HEK293 (cell line): ENCODE data around the gene SNRNP70.

ENCODE experiments used
- EGR2 ChIP-seq: fragments of 450-650 bp; formaldehyde crosslinking; IDR thresholded peaks from 2 replicates; pipeline ENCODE4 v1.5.1; 2016; ENCODE audit warnings: low read depth, missing biosample characterization, missing genetic modification characterization
- GLI4 ChIP-seq: fragments of 450-650 bp; formaldehyde crosslinking; IDR thresholded peaks from 2 replicates; pipeline ENCODE4 v1.5.1; 2016; ENCODE audit warnings: missing biosample characterization, missing genetic modification characterization
- IKZF3 ChIP-seq: fragments of 450-650 bp; IDR thresholded peaks from 2 replicates; pipeline ENCODE4 v1.5.0; 2018; ENCODE audit warnings: missing biosample characterization, mild to moderate bottlenecking, missing genetic modification characterization, moderate library complexity
- KLF1 ChIP-seq: fragments of 450-650 bp; formaldehyde crosslinking; IDR thresholded peaks from 2 replicates; pipeline ENCODE4 v1.5.1; 2016; ENCODE audit warnings: missing biosample characterization, missing genetic modification characterization
- KLF10 ChIP-seq: fragments of 450-650 bp; IDR thresholded peaks from 2 replicates; pipeline ENCODE4 v1.5.1; 2018; ENCODE audit warnings: missing biosample characterization, mild to moderate bottlenecking, missing genetic modification characterization
- KLF9 ChIP-seq: fragments of 450-650 bp; formaldehyde crosslinking; IDR thresholded peaks from 2 replicates; pipeline ENCODE4 v1.5.1; 2016; ENCODE audit warnings: missing biosample characterization, missing genetic modification characterization, low read depth
- PRDM1 ChIP-seq: fragments of 450-650 bp; formaldehyde crosslinking; IDR thresholded peaks from 2 replicates; pipeline ENCODE4; 2016; ENCODE audit warnings: missing biosample characterization, missing genetic modification characterization
- SCRT1 ChIP-seq: fragments of 450-650 bp; formaldehyde crosslinking; IDR thresholded peaks from 2 replicates; pipeline ENCODE4 v1.5.1; 2016; ENCODE audit warnings: missing biosample characterization, missing genetic modification characterization, borderline replicate concordance
- SCRT2 ChIP-seq: fragments of 450-650 bp; formaldehyde crosslinking; IDR thresholded peaks from 2 replicates; pipeline ENCODE4 v1.5.1; 2016; ENCODE audit warnings: missing biosample characterization, missing genetic modification characterization
- YY1 ChIP-seq: fragments of 450-650 bp; formaldehyde crosslinking; IDR thresholded peaks from 2 replicates; pipeline ENCODE4 v1.5.1; 2018; ENCODE audit warnings: missing biosample characterization, missing genetic modification characterization
- ZBTB17 ChIP-seq: fragments of 450-650 bp; formaldehyde crosslinking; IDR thresholded peaks from 2 replicates; pipeline ENCODE4 v1.5.1; 2016; ENCODE audit warnings: missing biosample characterization, missing genetic modification characterization
- ZBTB21 ChIP-seq: fragments of 450-650 bp; formaldehyde crosslinking; IDR thresholded peaks from 2 replicates; pipeline ENCODE4 v1.5.1; 2017; ENCODE audit warnings: missing biosample characterization, missing genetic modification characterization
- ZBTB48 ChIP-seq: fragments of 450-650 bp; formaldehyde crosslinking; IDR thresholded peaks from 2 replicates; pipeline ENCODE4 v1.5.1; 2016; ENCODE audit warnings: missing biosample characterization, missing genetic modification characterization
- ZNF174 ChIP-seq: fragments of 450-650 bp; formaldehyde crosslinking; IDR thresholded peaks from 2 replicates; pipeline ENCODE4 v1.5.0; 2017; ENCODE audit warnings: missing biosample characterization, mild to moderate bottlenecking, missing genetic modification characterization
- ZNF335 ChIP-seq: fragments of 450-650 bp; formaldehyde crosslinking; conservative IDR thresholded peaks from 2 replicates; pipeline ENCODE4 v1.5.1; 2016; ENCODE audit warnings: missing biosample characterization, missing genetic modification characterization
- ZNF391 ChIP-seq: fragments of 450-650 bp; formaldehyde crosslinking; IDR thresholded peaks from 2 replicates; pipeline ENCODE4 v1.5.1; 2016; ENCODE audit warnings: low read depth, missing biosample characterization, missing genetic modification characterization, borderline replicate concordance
- ZNF433 ChIP-seq: fragments of 450-650 bp; formaldehyde crosslinking; IDR thresholded peaks from 2 replicates; pipeline ENCODE4 v1.5.1; 2016; ENCODE audit warnings: missing biosample characterization, missing genetic modification characterization, low read depth
- ZNF561 ChIP-seq: fragments of 450-650 bp; IDR thresholded peaks from 2 replicates; pipeline ENCODE4 v1.5.1; 2018; ENCODE audit warnings: missing biosample characterization, missing genetic modification characterization, borderline replicate concordance
- ZNF785 ChIP-seq: fragments of 450-650 bp; formaldehyde crosslinking; IDR thresholded peaks from 2 replicates; pipeline ENCODE4 v1.5.1; 2016; ENCODE audit warnings: missing biosample characterization, missing genetic modification characterization
- ZNF830 ChIP-seq: fragments of 450-650 bp; IDR thresholded peaks from 2 replicates; pipeline ENCODE4 v1.5.0; 2018; ENCODE audit warnings: missing biosample characterization, missing genetic modification characterization, low read depth, mild to moderate bottlenecking, moderate library complexity
- TF ChIP-seq, protein P1 (sequence below): fragments of 450-650 bp; formaldehyde crosslinking; IDR thresholded peaks from 2 replicates; pipeline ENCODE4 v1.5.1; 2016; ENCODE audit warnings: missing biosample characterization, missing genetic modification characterization
- TF ChIP-seq, protein P2 (sequence below): fragments of 450-650 bp; formaldehyde crosslinking; IDR thresholded peaks from 2 replicates; pipeline ENCODE4 v1.5.1; 2017; ENCODE audit warnings: missing biosample characterization, missing genetic modification characterization
- TF ChIP-seq, protein P3 (sequence below): sonication (generic); formaldehyde crosslinking; IDR thresholded peaks from 2 replicates; pipeline ENCODE4 v1.8.1; 2022; ENCODE audit warnings: mild to moderate bottlenecking, moderate library complexity, missing genetic modification reagents
- TF ChIP-seq, protein P4 (sequence below): fragments of 450-650 bp; formaldehyde crosslinking; IDR thresholded peaks from 2 replicates; pipeline ENCODE4 v1.5.1; 2016; ENCODE audit warnings: missing biosample characterization, missing genetic modification characterization
- TF ChIP-seq, protein P5 (sequence below): fragments of 450-650 bp; formaldehyde crosslinking; optimal IDR thresholded peaks from 2 replicates; pipeline ENCODE3; 2016; ENCODE audit warnings: missing biosample characterization, mild to moderate bottlenecking, missing genetic modification characterization
- TF ChIP-seq, protein P6 (sequence below): fragments of 450-650 bp; formaldehyde crosslinking; IDR thresholded peaks from 2 replicates; pipeline ENCODE4 v1.5.1; 2016; ENCODE audit warnings: missing biosample characterization, missing genetic modification characterization

Gene SNRNP70

DNA sequence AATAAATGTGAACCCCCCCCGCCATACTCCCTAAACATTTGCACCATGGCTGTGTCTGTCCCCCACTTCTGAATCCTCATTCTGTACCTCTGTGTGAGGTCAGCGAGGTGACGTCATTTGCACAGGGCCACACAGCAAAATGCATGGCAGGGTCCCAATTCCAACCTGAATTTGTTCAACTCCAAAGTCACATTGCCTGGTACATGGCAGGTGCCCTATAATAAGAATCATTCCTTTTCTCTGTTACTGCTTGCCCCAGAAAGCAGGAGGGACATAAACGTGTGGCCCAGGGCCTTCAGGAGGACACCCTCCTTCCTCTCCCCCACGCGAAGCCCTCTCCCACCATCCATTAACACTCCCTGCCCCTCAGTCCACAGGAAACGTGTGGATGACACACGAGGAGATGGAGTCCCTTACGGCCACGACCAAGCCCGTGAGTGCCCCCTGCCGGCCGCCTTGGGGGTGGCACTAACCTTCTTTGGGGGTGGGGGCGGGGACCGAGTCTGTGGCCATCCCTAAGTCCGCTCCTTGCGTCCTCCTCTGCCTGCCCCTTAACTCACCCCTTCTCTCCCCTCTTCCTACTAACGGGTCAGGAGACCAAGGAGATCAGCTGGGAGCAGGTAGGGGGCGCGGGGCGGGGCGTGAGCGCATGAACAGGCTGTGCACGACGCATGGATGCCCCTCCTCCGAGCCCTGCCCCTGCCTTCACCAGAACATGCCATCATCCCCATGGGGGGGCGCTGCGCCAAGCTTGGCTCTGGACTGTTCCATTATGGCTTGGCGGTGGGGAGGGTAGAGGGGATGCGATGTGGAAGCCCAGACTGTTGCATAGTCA lies 60.5 kb downstream of the SNRNP70 start (continued):
- TF ChIP-seq KLF1 (tag by site-specific recombination): peak; percentile 65
- TF ChIP-seq, protein P1, sequence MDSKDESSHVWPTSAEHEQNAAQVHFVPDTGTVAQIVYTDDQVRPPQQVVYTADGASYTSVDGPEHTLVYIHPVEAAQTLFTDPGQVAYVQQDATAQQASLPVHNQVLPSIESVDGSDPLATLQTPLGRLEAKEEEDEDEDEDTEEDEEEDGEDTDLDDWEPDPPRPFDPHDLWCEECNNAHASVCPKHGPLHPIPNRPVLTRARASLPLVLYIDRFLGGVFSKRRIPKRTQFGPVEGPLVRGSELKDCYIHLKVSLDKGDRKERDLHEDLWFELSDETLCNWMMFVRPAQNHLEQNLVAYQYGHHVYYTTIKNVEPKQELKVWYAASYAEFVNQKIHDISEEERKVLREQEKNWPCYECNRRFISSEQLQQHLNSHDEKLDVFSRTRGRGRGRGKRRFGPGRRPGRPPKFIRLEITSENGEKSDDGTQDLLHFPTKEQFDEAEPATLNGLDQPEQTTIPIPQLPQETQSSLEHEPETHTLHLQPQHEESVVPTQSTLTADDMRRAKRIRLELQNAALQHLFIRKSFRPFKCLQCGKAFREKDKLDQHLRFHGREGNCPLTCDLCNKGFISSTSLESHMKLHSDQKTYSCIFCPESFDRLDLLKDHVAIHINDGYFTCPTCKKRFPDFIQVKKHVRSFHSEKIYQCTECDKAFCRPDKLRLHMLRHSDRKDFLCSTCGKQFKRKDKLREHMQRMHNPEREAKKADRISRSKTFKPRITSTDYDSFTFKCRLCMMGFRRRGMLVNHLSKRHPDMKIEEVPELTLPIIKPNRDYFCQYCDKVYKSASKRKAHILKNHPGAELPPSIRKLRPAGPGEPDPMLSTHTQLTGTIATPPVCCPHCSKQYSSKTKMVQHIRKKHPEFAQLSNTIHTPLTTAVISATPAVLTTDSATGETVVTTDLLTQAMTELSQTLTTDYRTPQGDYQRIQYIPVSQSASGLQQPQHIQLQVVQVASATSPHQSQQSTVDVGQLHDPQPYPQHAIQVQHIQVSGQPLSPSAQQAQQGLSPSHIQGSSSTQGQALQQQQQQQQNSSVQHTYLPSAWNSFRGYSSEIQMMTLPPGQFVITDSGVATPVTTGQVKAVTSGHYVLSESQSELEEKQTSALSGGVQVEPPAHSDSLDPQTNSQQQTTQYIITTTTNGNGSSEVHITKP (tag by site-specific recombination): peak; percentile 99
- TF ChIP-seq ZNF830: no peak
- TF ChIP-seq, protein P2, sequence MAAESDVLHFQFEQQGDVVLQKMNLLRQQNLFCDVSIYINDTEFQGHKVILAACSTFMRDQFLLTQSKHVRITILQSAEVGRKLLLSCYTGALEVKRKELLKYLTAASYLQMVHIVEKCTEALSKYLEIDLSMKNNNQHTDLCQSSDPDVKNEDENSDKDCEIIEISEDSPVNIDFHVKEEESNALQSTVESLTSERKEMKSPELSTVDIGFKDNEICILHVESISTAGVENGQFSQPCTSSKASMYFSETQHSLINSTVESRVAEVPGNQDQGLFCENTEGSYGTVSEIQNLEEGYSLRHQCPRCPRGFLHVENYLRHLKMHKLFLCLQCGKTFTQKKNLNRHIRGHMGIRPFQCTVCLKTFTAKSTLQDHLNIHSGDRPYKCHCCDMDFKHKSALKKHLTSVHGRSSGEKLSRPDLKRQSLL (tag by site-specific recombination): peak; percentile 52; the same call in 1 of the 2 replicates
- peak; percentile 25; the same call in 1 of the 2 replicates for TF ChIP-seq EGR2 (tag by site-specific recombination)
- TF ChIP-seq, protein P3, sequence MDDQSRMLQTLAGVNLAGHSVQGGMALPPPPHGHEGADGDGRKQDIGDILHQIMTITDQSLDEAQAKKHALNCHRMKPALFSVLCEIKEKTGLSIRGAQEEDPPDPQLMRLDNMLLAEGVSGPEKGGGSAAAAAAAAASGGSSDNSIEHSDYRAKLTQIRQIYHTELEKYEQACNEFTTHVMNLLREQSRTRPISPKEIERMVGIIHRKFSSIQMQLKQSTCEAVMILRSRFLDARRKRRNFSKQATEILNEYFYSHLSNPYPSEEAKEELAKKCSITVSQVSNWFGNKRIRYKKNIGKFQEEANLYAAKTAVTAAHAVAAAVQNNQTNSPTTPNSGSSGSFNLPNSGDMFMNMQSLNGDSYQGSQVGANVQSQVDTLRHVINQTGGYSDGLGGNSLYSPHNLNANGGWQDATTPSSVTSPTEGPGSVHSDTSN: no peak
- no peak for TF ChIP-seq GLI4 (tag by site-specific recombination)
- TF ChIP-seq YY1: no peak; the same call in 1 of the 2 replicates
- peak; percentile 86; the same call in 1 of the 2 replicates for TF ChIP-seq SCRT1 (tag by site-specific recombination)
- TF ChIP-seq SCRT2 (tag by site-specific recombination): peak; percentile 86
- TF ChIP-seq ZNF561 (tag by site-specific recombination): no peak
- TF ChIP-seq ZNF335 (tag by site-specific recombination): peak; percentile 64
- TF ChIP-seq, protein P4, sequence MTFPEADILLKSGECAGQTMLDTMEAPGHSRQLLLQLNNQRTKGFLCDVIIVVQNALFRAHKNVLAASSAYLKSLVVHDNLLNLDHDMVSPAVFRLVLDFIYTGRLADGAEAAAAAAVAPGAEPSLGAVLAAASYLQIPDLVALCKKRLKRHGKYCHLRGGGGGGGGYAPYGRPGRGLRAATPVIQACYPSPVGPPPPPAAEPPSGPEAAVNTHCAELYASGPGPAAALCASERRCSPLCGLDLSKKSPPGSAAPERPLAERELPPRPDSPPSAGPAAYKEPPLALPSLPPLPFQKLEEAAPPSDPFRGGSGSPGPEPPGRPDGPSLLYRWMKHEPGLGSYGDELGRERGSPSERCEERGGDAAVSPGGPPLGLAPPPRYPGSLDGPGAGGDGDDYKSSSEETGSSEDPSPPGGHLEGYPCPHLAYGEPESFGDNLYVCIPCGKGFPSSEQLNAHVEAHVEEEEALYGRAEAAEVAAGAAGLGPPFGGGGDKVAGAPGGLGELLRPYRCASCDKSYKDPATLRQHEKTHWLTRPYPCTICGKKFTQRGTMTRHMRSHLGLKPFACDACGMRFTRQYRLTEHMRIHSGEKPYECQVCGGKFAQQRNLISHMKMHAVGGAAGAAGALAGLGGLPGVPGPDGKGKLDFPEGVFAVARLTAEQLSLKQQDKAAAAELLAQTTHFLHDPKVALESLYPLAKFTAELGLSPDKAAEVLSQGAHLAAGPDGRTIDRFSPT (tag by site-specific recombination): 0 out of 2 replicates have a peak, but pooled peaks have one; percentile 19
- 0 out of 2 replicates have a peak, but pooled peaks have one; percentile 28 for TF ChIP-seq KLF10
- TF ChIP-seq, protein P5, sequence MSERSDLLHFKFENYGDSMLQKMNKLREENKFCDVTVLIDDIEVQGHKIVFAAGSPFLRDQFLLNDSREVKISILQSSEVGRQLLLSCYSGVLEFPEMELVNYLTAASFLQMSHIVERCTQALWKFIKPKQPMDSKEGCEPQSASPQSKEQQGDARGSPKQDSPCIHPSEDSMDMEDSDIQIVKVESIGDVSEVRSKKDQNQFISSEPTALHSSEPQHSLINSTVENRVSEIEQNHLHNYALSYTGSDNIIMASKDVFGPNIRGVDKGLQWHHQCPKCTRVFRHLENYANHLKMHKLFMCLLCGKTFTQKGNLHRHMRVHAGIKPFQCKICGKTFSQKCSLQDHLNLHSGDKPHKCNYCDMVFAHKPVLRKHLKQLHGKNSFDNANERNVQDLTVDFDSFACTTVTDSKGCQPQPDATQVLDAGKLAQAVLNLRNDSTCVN: peak; percentile 53
- TF ChIP-seq ZNF433 (tag by site-specific recombination): no peak
- TF ChIP-seq, protein P6, sequence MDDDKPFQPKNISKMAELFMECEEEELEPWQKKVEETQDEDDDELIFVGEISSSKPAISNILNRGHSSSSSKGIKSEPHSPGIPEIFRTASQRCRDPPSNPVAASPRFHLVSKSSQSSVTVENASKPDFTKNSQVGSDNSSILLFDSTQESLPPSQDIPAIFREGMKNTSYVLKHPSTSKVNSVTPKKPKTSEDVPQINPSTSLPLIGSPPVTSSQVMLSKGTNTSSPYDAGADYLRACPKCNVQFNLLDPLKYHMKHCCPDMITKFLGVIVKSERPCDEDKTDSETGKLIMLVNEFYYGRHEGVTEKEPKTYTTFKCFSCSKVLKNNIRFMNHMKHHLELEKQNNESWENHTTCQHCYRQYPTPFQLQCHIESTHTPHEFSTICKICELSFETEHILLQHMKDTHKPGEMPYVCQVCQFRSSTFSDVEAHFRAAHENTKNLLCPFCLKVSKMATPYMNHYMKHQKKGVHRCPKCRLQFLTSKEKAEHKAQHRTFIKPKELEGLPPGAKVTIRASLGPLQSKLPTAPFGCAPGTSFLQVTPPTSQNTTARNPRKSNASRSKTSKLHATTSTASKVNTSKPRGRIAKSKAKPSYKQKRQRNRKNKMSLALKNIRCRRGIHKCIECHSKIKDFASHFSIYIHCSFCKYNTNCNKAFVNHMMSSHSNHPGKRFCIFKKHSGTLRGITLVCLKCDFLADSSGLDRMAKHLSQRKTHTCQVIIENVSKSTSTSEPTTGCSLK: no peak
- TF ChIP-seq ZBTB48 (tag by site-specific recombination): peak; percentile 96
- TF ChIP-seq ZBTB21 (tag by site-specific recombination): peak; percentile 84
- TF ChIP-seq ZNF174 (tag by site-specific recombination): no peak
- peak; percentile 65; the same call in 1 of the 2 replicates for TF ChIP-seq ZNF391
- peak; percentile 71 for TF ChIP-seq ZBTB17
- peak; percentile 60; the same call in 1 of the 2 replicates for TF ChIP-seq ZNF785
- no peak for TF ChIP-seq PRDM1 (tag by site-specific recombination)
- TF ChIP-seq KLF9: peak; percentile 82
- TF ChIP-seq IKZF3 (tag by site-specific recombination): 0 out of 2 replicates have a peak, but pooled peaks have one; percentile 31
